M059J (cell line): ENCODE results near the gene AGPAT1. TPM values are rescaled to one million over a fixed set of nuclear protein-coding genes. Genes with fewer than 3 reads are reported as not detected.
"Not testable (repeated sequence)": the region's sequence is repeated elsewhere in the genome, so short reads cannot be mapped to it uniquely, and the experiment has no call there.

Source experiments
- DNase-seq: peaks from one replicate; pipeline ENCODE4 v3.0.0-alpha.2; 2012; ENCODE audit warnings: low read depth
- total RNA-seq: library from RNA; depleted of rRNA; stranded (reverse); fragments of >200 nt; shearing (Covaris generic); gene quantifications from 2 replicates; pipeline ENCODE4 v1.2.3, GENCODE V29; 2014

AGPAT1 gene
- total RNA-seq, 1 experiment from 2014 or later: 120 TPM

GRCh38 chr6:32186151-32186840 lies 10.4 kb upstream of the AGPAT1 start:
- not testable (repeated sequence) for DNase-seq

- DNase-seq: peak; percentile 81
These were observed 9.8 kb upstream of the AGPAT1 start for GRCh38 chr6:32185681-32186131.

DNA sequence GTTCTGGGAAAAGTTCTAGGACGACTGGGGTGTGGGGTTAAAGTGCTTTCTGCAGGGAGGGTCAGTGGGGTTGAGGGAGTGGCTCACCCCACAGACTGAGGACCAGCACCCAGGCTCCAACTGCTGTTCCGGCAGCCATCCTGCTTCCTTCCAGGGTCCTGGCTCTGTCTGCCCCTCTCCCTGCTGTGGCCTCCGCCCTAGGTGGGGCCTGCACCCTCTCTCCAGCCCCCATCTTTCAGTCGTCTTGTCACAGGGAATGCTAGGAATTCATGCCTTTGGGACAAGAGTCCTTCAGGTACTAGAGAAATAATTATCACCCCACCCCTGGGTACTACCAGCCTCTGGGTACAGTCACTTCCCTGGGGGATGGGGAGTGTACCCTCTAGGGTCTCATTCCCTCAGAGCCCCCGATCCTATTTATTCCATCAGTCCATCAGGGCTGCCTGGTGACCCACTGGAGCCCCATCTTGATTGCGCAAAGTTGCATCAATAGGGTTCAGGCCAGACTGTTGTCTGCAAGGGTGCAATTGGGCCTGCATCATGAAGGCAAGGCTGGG lies 8.3 kb upstream of the AGPAT1 start, which contains the start of gene AGER:
TSS of gene AGER (minus strand) at position 170 of the 557 bp plus-strand sequence. CDS start at position 139, 31 bp downstream.
- DNase-seq: no peak

- no peak for DNase-seq
These were observed 7.7 kb upstream of the AGPAT1 start for GRCh38 chr6:32183483-32184083.

DNA sequence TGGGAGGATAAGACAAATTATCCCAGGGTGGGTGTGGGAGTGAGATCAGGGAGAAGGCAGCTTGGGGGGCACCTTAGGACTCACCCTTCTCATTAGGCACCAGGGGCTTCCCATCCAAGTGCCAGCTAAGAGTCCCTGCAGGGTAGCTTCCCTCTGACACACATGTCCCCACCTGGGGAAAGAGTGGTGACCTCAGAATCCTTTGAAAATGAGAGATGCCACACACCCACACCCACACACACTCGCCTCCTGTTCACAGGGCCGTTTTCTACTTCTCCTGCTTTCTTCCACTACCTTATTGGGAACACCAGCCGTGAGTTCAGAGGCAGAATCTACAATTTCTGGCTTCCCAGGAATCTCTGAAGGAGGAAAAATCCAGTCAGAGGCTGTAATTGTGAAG lies 7.1 kb upstream of the AGPAT1 start:
- DNase-seq: no peak

GRCh38 chr6:32182555-32182981 lies 6.7 kb upstream of the AGPAT1 start:
- DNase-seq: no peak

DNA sequence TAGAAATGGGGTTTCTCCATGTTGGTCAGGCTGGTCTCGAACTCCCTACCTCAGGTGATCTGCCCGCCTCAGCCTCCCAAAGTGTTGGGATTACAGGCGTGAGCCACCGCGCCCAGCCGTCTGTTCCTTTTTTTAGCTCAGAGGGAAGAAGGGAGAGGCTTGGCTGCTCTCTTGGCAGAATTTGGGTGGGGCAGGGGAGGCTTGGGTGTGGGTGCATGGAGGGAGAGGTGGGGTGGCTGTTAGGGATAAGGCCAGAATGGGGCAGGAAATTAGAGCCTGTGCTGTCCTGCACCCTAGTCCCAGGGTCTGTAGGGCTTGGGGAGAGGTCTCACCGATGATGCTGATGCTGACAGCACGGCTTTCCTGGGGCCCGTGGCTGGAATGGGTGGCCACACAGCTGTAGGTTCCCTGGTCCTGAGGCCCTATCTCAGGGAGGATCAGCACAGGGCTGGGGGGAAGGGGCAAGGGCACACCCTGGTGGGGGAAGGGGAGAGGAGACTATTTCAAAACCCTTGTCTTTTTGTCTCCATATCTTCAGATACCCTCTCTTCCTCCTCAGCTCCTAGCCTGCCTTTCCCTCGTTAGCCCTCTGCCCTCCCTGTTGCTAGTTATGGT lies 6.1 kb upstream of the AGPAT1 start:
- no peak for DNase-seq

GRCh38 chr6:32181148-32181702 lies 5.3 kb upstream of the AGPAT1 start:
- no peak for DNase-seq

GRCh38 chr6:32179766-32180405 lies 4.0 kb upstream of the AGPAT1 start:
- DNase-seq: no peak

DNA sequence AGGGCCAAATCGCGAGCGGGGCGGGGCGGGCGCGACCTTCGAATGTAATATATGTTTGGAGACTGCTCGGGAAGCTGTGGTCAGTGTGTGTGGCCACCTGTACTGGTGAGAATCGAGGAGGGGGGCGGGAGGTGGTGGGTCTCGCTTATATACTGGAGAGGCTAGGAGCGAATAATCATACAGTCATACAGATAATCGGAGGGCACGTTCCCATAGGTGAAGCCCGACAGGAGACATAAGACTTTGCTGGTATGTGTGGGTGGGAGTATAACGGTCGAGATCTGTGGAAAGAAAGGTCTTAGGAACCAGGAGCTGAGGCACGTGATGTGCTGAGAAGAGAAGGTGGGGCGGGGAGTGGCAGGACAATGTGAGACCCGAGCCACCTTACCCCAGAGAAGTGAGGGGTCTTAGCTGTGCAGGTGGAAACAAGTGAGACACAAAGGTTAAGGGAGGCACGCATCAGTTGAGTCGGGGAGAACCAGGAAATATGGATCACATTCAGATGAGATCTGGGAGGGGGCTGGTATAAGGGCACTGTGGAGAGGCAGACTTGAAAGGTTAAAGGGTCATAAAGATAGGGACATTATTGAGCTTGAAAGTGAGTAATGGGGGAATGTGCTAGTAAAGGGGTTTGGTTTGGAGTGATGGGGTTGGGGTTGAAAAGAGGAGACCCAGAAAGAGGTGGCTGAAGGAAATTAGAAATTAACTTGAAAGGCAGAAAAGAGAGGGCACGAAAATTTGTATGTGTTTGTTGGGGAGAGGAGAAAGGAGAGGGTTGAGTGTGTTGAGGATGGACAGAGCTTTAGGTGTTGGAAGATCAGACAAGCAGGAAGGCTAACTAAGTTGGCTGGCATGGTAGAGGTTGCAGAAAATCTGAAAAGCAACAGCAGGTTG lies 2.9 kb upstream of the AGPAT1 start:
- peak; percentile 32 for DNase-seq

GRCh38 chr6:32177788-32178546 lies 2.1 kb upstream of the AGPAT1 start, which contains the start of gene RNF5:
Gene RNF5 (plus strand): TSS chr6:32178405. CDS start chr6:32178512, 107 bp downstream.
- peak; percentile 100 for DNase-seq

DNA sequence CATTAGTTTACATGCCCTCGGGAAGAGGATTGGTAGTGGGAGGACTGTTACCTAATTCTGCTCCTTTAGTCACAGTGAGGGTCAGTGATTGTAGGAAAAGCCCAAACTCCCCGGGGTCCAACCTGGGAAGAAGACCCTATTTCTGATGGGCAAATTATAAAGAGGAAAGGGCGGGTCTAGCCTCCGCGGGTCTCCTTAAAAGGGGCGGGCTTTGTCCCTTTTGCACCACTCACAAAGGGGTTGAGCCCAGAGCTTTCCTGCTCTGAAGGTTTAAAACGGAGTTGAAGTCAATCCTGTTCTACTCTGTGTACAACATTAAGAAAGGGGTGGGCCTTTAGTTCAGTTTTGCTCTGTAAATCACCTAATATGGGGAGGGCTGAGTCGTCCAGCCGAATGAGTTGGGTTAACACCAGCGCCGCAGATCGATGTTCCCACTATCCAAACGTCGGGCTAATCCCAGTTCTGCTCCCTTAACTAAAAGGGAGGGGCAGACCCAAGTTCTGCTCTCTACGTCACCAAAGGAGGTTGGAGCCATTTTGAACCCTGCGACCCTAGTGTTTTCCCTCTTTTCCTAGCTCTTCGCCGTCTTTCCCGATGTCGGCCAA lies 1.4 kb upstream of the AGPAT1 start:
- no peak for DNase-seq

GRCh38 chr6:32176476-32177182 lies 745 bp upstream of the AGPAT1 start:
- DNase-seq: peak; percentile 83

DNA sequence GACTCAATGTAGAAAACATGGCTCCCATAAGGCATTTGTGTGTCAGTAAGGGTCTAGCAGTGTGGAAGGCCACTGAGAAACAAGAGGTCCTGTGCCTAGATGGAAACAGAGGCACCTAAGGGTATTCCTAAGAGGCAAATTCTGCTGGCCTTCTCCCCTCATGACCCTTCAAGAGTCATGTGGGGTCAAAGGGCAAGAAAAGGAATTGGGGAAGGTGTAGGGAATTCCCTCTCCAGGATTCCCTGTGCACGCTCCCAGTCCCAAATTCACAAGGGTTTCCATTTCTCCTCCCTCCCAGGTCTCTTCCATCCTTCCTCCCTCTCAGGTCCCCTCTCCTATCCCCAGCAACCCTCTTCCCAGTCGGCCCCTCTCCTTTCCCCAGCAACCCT lies 568 bp downstream of the AGPAT1 start:
- DNase-seq: no peak

DNA sequence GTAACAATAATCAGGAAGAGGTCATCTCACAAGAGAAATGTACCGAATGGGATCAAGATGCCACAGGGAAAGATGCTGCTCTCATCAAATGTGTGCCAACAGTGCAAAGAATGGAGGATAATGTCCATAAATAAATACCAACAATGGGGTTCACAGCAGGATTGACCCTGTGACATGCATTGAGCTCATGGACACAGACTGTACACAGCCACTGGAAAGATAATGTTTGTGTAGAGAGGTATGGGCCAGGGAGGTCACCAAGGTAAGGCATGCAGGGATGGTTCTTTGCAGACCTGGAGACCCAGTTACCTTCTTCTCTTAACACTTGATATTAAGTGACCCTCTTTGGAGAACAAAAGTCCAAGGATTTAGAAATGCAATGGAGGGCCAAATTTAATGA lies 1.5 kb downstream of the AGPAT1 start:
- no peak for DNase-seq

GRCh38 chr6:32173051-32173727 lies 2.7 kb downstream of the AGPAT1 start:
- no peak for DNase-seq

GRCh38 chr6:32171234-32171633 lies 4.7 kb downstream of the AGPAT1 start:
- no peak for DNase-seq

- no peak for DNase-seq
These were observed 5.6 kb downstream of the AGPAT1 start for GRCh38 chr6:32170294-32170693.
